GM23338 (cell line): Measurements from ENCODE around the gene OR2T10. TPM values are rescaled to one million over a fixed set of nuclear protein-coding genes. Genes with fewer than 3 reads are reported as not detected.

ENCODE experiments used
- ATAC-seq: fragments of 200-7000 bp; cut with Tn5 transposase; 3 replicates; pipeline ENCODE4 v1.9.1; 2020
- DNase-seq: peaks from one replicate; pipeline ENCODE4 v3.0.0-alpha.2; 2015; ENCODE audit warnings: low spot score
- H2AFZ ChIP-seq: fragments of 200-600 bp; sonication (generic); 2 replicates; pipeline ENCODE4 v1.8.0; 2016; ENCODE audit warnings: antibody characterized with exemption, mild to moderate bottlenecking, moderate library complexity
- H3F3A ChIP-seq: fragments of 200-600 bp; sonication (generic); replicated peaks from 2 replicates; pipeline ENCODE4 v1.8.0; 2017; ENCODE audit warnings: antibody characterized with exemption, mixed run types, low read depth
- H3K27ac ChIP-seq: fragments of 200-600 bp; sonication (generic); 2 replicates; pipeline ENCODE4 v1.6.1; 2016; ENCODE audit warnings: low read depth
- H3K27me3 ChIP-seq: fragments of 200-600 bp; sonication (generic); 2 replicates; pipeline ENCODE4 v1.8.0; 2016; ENCODE audit warnings: mild to moderate bottlenecking, mixed run types, moderate library complexity; ENCODE audit not compliant: insufficient read depth
- H3K36me3 ChIP-seq: fragments of 200-600 bp; sonication (generic); 2 replicates; pipeline ENCODE4 v1.8.0; 2016; ENCODE audit warnings: mild to moderate bottlenecking; ENCODE audit not compliant: insufficient read depth
- H3K4me1 ChIP-seq: fragments of 200-600 bp; sonication (generic); 2 replicates; pipeline ENCODE4 v1.8.0; 2016; ENCODE audit warnings: mild to moderate bottlenecking, moderate library complexity; ENCODE audit not compliant: insufficient read depth
- H3K4me2 ChIP-seq: fragments of 200-600 bp; sonication (generic); 2 replicates; pipeline ENCODE4 v1.7.1; 2017; ENCODE audit warnings: mixed run types
- H3K4me3 ChIP-seq: fragments of 200-600 bp; sonication (generic); 2 replicates; pipeline ENCODE4 v1.6.1; 2016; ENCODE audit warnings: mixed run types
- H3K79me2 ChIP-seq: fragments of 200-600 bp; sonication (generic); replicated peaks from 2 replicates; pipeline ENCODE4 v1.8.0; 2017; ENCODE audit warnings: mild to moderate bottlenecking; ENCODE audit not compliant: insufficient read depth
- H3K9me2 ChIP-seq: fragments of 200-600 bp; sonication (generic); 2 replicates; pipeline ENCODE4 v1.8.0; 2017; ENCODE audit not compliant: insufficient read depth
- H4K20me1 ChIP-seq: fragments of 200-600 bp; sonication (generic); replicated peaks from 2 replicates; pipeline ENCODE4 v1.8.0; 2017; ENCODE audit warnings: mild to moderate bottlenecking; ENCODE audit not compliant: insufficient read depth
- H3K27ac Mint-ChIP-seq: 2 replicates; pipeline ENCODE4 v1.8.0; 2020; ENCODE audit warnings: inconsistent platforms, mild to moderate bottlenecking, moderate library complexity, mixed read lengths
- H3K27me3 Mint-ChIP-seq: 3 replicates; pipeline ENCODE4 v1.8.0; 2022; ENCODE audit warnings: low read depth, mild to moderate bottlenecking, moderate library complexity, mixed read lengths, inconsistent platforms; ENCODE audit not compliant: insufficient read depth, poor library complexity
- H3K36me3 Mint-ChIP-seq: 3 replicates; pipeline ENCODE4 v1.8.0; 2021; ENCODE audit warnings: low read depth, mild to moderate bottlenecking, inconsistent platforms, moderate library complexity, mixed read lengths
- H3K4me1 Mint-ChIP-seq: 3 replicates; pipeline ENCODE4 v1.8.0; 2020; ENCODE audit warnings: mild to moderate bottlenecking, inconsistent platforms, mixed read lengths
- H3K4me3 Mint-ChIP-seq: 3 replicates; pipeline ENCODE4 v1.8.0; 2021; ENCODE audit warnings: moderate library complexity, mild to moderate bottlenecking, inconsistent platforms, mixed read lengths
- H3K9me3 Mint-ChIP-seq: 3 replicates; pipeline ENCODE4 v1.8.0; 2020; ENCODE audit warnings: moderate library complexity, mild to moderate bottlenecking, inconsistent platforms, mixed read lengths
- CREB1 ChIP-seq: fragments of 250-450 bp; sonication (Bioruptor Pico); IDR thresholded peaks from 2 replicates; pipeline ENCODE4 v1.5.0; 2020; ENCODE audit warnings: low read depth, mild to moderate bottlenecking, moderate library complexity
- EZH2 ChIP-seq: fragments of 200-600 bp; sonication (generic); IDR thresholded peaks from one replicate; pipeline ENCODE4 v1.8.0; 2017; ENCODE audit warnings: antibody characterized with exemption, mild to moderate bottlenecking, low read depth; ENCODE audit not compliant: unreplicated experiment
- EZH2phosphoT487 ChIP-seq: fragments of 200-600 bp; sonication (generic); IDR thresholded peaks from one replicate; pipeline ENCODE4 v1.8.1; 2018; ENCODE audit warnings: antibody characterized with exemption; ENCODE audit not compliant: unreplicated experiment
- JUNB ChIP-seq: IDR thresholded peaks from one replicate; pipeline ENCODE4 v1.6.1; 2016; ENCODE audit warnings: antibody characterized with exemption; ENCODE audit not compliant: unreplicated experiment
- NANOG ChIP-seq: IDR thresholded peaks from 2 replicates; pipeline ENCODE4 v1.6.1; 2016; ENCODE audit warnings: antibody characterized with exemption, borderline replicate concordance
- POLR2AphosphoS5 ChIP-seq: IDR thresholded peaks from 2 replicates; pipeline ENCODE4 v1.6.1; 2016; ENCODE audit warnings: antibody characterized with exemption, low read depth
- STAT1 ChIP-seq: IDR thresholded peaks from one replicate; pipeline ENCODE4 v1.6.1; 2016; ENCODE audit warnings: antibody characterized with exemption; ENCODE audit not compliant: unreplicated experiment
- ZNF114 ChIP-seq: fragments of 250-450 bp; sonication (Bioruptor Pico); IDR thresholded peaks from 2 replicates; pipeline ENCODE4 v1.5.0; 2020; ENCODE audit warnings: mild to moderate bottlenecking, moderate library complexity
- ZNF331 ChIP-seq: fragments of 250-450 bp; sonication (Bioruptor Pico); IDR thresholded peaks from 2 replicates; pipeline ENCODE4 v1.5.0; 2020; ENCODE audit warnings: low read depth, mild to moderate bottlenecking, moderate library complexity
- polyA plus RNA-seq: library from polyadenylated mRNA; unstranded; fragments of >200 nt; fragmentation: Nextera tagmentation; extraction: Ambion mirVana; gene quantifications from 2 replicates; pipeline ENCODE4 v1.2.1, GENCODE V29; 2016
- total RNA-seq: library from RNA; depleted of rRNA; stranded (reverse); fragments of >200 nt; shearing (Covaris generic); gene quantifications from 2 replicates; pipeline ENCODE4 v1.2.3, GENCODE V29; 2014
- TF ChIP-seq, protein P1 (sequence below), 2 experiments: fragments of 200-600 bp in 1 of 2; sonication (generic) in 1 of 2; conservative IDR thresholded peaks; 2 replicates each; pipeline versions ENCODE4 v1.5.1 to v1.6.1; 2016 to 2017; ENCODE audit warnings: antibody characterized with exemption in 2 of 2, low read depth in 2 of 2, mild to moderate bottlenecking in 2 of 2, moderate library complexity in 1 of 2
- TF ChIP-seq, protein P2 (sequence below): IDR thresholded peaks from 2 replicates; pipeline ENCODE4 v1.6.1; 2016; ENCODE audit warnings: antibody characterized with exemption
- TF ChIP-seq, protein P3 (sequence below): fragments of 250-450 bp; sonication (Bioruptor Pico); IDR thresholded peaks from 2 replicates; pipeline ENCODE4 v1.5.0; 2020; ENCODE audit warnings: mild to moderate bottlenecking, moderate library complexity
- TF ChIP-seq, protein P4 (sequence below): IDR thresholded peaks from one replicate; pipeline ENCODE4 v1.6.1; 2018; ENCODE audit warnings: antibody characterized with exemption; ENCODE audit not compliant: unreplicated experiment

OR2T10 gene
- total and polyA plus RNA-seq, 2 experiments from 2014 or later = not detected

DNA sequence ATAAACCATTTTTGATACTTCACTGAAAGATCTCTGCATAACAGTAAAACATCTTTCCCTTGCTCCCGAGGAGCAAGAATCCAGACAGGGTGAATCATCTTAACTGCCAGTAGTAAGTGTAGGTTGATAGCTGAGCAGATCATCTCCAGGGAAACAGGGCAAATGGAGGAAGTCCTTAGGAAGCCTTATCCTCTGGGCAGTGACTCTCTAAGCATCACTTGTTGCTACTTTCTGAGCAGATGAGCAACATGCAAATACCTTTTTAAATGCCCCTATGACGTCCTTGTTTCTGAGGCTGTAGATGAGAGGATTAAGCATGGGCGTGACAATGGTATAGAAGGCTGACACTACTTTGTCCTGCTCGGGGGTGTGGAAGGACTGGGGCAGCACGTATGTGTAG is 28.5 kb upstream of the OR2T10 start:
- no peak overlapping the region for H3K4me3 Mint-ChIP-seq
- H3K4me1 Mint-ChIP-seq = no peaks in the 10 kb centered on the region
- H3K27ac Mint-ChIP-seq = no peak overlapping the region
- Histone ChIP-seq H3K27me3 (no peaks in the 10 kb centered on the region), H3K79me2 (no peaks in the 10 kb centered on the region), H3K9me2 (no peaks in the 10 kb centered on the region), H3K4me2 (no peak overlapping the region), H3K36me3 (no peaks in the 10 kb centered on the region), H3K4me3 (no peak overlapping the region), H3K4me1 (no peaks in the 10 kb centered on the region), H3F3A (no peaks in the 10 kb centered on the region), H4K20me1 (no peaks in the 10 kb centered on the region), H2AFZ (no peak overlapping the region), H3K27ac (no peak overlapping the region)
- DNase-seq (no peak), ATAC-seq (no peak)
- peaks cover 23% of the 10 kb centered on the region for H3K36me3 Mint-ChIP-seq
- TF ChIP-seq, protein P1, sequence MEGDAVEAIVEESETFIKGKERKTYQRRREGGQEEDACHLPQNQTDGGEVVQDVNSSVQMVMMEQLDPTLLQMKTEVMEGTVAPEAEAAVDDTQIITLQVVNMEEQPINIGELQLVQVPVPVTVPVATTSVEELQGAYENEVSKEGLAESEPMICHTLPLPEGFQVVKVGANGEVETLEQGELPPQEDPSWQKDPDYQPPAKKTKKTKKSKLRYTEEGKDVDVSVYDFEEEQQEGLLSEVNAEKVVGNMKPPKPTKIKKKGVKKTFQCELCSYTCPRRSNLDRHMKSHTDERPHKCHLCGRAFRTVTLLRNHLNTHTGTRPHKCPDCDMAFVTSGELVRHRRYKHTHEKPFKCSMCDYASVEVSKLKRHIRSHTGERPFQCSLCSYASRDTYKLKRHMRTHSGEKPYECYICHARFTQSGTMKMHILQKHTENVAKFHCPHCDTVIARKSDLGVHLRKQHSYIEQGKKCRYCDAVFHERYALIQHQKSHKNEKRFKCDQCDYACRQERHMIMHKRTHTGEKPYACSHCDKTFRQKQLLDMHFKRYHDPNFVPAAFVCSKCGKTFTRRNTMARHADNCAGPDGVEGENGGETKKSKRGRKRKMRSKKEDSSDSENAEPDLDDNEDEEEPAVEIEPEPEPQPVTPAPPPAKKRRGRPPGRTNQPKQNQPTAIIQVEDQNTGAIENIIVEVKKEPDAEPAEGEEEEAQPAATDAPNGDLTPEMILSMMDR (conservative IDR thresholded peaks at IDR 0.05; ENCODE audit: low read depth in 2 of 2) = no peak
- TF ChIP-seq, protein P2, sequence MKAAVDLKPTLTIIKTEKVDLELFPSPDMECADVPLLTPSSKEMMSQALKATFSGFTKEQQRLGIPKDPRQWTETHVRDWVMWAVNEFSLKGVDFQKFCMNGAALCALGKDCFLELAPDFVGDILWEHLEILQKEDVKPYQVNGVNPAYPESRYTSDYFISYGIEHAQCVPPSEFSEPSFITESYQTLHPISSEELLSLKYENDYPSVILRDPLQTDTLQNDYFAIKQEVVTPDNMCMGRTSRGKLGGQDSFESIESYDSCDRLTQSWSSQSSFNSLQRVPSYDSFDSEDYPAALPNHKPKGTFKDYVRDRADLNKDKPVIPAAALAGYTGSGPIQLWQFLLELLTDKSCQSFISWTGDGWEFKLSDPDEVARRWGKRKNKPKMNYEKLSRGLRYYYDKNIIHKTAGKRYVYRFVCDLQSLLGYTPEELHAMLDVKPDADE = no peak
- no peak for TF ChIP-seq ZNF114 (CRISPR knock-in tag)
- TF ChIP-seq, protein P3, sequence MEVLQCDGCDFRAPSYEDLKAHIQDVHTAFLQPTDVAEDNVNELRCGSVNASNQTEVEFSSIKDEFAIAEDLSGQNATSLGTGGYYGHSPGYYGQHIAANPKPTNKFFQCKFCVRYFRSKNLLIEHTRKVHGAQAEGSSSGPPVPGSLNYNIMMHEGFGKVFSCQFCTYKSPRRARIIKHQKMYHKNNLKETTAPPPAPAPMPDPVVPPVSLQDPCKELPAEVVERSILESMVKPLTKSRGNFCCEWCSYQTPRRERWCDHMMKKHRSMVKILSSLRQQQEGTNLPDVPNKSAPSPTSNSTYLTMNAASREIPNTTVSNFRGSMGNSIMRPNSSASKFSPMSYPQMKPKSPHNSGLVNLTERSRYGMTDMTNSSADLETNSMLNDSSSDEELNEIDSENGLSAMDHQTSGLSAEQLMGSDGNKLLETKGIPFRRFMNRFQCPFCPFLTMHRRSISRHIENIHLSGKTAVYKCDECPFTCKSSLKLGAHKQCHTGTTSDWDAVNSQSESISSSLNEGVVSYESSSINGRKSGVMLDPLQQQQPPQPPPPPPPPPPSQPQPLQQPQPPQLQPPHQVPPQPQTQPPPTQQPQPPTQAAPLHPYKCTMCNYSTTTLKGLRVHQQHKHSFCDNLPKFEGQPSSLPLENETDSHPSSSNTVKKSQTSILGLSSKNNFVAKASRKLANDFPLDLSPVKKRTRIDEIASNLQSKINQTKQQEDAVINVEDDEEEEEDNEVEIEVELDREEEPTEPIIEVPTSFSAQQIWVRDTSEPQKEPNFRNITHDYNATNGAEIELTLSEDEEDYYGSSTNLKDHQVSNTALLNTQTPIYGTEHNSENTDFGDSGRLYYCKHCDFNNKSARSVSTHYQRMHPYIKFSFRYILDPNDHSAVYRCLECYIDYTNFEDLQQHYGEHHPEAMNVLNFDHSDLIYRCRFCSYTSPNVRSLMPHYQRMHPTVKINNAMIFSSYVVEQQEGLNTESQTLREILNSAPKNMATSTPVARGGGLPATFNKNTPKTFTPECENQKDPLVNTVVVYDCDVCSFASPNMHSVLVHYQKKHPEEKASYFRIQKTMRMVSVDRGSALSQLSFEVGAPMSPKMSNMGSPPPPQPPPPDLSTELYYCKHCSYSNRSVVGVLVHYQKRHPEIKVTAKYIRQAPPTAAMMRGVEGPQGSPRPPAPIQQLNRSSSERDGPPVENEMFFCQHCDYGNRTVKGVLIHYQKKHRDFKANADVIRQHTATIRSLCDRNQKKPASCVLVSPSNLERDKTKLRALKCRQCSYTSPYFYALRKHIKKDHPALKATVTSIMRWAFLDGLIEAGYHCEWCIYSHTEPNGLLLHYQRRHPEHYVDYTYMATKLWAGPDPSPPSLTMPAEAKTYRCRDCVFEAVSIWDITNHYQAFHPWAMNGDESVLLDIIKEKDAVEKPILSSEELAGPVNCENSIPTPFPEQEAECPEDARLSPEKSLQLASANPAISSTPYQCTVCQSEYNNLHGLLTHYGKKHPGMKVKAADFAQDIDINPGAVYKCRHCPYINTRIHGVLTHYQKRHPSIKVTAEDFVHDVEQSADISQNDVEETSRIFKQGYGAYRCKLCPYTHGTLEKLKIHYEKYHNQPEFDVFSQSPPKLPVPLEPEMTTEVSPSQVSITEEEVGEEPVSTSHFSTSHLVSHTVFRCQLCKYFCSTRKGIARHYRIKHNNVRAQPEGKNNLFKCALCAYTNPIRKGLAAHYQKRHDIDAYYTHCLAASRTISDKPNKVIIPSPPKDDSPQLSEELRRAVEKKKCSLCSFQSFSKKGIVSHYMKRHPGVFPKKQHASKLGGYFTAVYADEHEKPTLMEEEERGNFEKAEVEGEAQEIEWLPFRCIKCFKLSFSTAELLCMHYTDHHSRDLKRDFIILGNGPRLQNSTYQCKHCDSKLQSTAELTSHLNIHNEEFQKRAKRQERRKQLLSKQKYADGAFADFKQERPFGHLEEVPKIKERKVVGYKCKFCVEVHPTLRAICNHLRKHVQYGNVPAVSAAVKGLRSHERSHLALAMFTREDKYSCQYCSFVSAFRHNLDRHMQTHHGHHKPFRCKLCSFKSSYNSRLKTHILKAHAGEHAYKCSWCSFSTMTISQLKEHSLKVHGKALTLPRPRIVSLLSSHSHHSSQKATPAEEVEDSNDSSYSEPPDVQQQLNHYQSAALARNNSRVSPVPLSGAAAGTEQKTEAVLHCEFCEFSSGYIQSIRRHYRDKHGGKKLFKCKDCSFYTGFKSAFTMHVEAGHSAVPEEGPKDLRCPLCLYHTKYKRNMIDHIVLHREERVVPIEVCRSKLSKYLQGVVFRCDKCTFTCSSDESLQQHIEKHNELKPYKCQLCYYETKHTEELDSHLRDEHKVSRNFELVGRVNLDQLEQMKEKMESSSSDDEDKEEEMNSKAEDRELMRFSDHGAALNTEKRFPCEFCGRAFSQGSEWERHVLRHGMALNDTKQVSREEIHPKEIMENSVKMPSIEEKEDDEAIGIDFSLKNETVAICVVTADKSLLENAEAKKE = no peak
- TF ChIP-seq EZH2phosphoT487 = no peak
- TF ChIP-seq, protein P4, sequence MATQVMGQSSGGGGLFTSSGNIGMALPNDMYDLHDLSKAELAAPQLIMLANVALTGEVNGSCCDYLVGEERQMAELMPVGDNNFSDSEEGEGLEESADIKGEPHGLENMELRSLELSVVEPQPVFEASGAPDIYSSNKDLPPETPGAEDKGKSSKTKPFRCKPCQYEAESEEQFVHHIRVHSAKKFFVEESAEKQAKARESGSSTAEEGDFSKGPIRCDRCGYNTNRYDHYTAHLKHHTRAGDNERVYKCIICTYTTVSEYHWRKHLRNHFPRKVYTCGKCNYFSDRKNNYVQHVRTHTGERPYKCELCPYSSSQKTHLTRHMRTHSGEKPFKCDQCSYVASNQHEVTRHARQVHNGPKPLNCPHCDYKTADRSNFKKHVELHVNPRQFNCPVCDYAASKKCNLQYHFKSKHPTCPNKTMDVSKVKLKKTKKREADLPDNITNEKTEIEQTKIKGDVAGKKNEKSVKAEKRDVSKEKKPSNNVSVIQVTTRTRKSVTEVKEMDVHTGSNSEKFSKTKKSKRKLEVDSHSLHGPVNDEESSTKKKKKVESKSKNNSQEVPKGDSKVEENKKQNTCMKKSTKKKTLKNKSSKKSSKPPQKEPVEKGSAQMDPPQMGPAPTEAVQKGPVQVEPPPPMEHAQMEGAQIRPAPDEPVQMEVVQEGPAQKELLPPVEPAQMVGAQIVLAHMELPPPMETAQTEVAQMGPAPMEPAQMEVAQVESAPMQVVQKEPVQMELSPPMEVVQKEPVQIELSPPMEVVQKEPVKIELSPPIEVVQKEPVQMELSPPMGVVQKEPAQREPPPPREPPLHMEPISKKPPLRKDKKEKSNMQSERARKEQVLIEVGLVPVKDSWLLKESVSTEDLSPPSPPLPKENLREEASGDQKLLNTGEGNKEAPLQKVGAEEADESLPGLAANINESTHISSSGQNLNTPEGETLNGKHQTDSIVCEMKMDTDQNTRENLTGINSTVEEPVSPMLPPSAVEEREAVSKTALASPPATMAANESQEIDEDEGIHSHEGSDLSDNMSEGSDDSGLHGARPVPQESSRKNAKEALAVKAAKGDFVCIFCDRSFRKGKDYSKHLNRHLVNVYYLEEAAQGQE = no peak
- TF ChIP-seq CREB1 = no peak
- TF ChIP-seq JUNB = no peak
- no peak for TF ChIP-seq NANOG
- no peak for TF ChIP-seq POLR2AphosphoS5
- no peak for TF ChIP-seq EZH2
- no peak for TF ChIP-seq ZNF331 (CRISPR knock-in tag)
- no peak for TF ChIP-seq STAT1
- peaks cover 17% of the 10 kb centered on the region for H3K9me3 Mint-ChIP-seq
- H3K27me3 Mint-ChIP-seq = no peaks in the 10 kb centered on the region
